ENCODE results near the gene RBP7.

GRCh38 chr1:10025354-10025753 is 28.3 kb downstream of the RBP7 start:
- TF ChIP-seq CTCF (IDR thresholded peaks at IDR 0.05) (no peak), EP300 (IDR thresholded peaks at IDR 0.05) (no peak), POLR2A (IDR thresholded peaks at IDR 0.05) (no peak), POLR2AphosphoS5 (IDR thresholded peaks at IDR 0.05) (no peak)
